HG03039 (cell line): Measurements from ENCODE around the gene TMIGD3.

ENCODE experiments used
- ATAC-seq: cut with Tn5 transposase; IDR thresholded peaks from one replicate; pipeline ENCODE4 v1.9.1; 2021; ENCODE audit warnings: mild to moderate bottlenecking, moderate library complexity; ENCODE audit not compliant: unreplicated experiment

The TMIGD3 gene

GRCh38 chr1:111449703-111450017 is 53.8 kb downstream of the TMIGD3 start:
- no peak for ATAC-seq

GRCh38 chr1:111448918-111449702 is 54.3 kb downstream of the TMIGD3 start, which contains the start of the genes ATP5PB and WDR77:
ATP5PB (plus strand) TSS chr1:111449464; CDS start chr1:111449542, 78 bp downstream.
WDR77 (minus strand) TSS chr1:111449256; CDS start chr1:111449169, 87 bp downstream.
- peak; percentile 93 for ATAC-seq

GRCh38 chr1:111448482-111448917 is 54.9 kb downstream of the TMIGD3 start:
- peak; percentile 14 for ATAC-seq

- ATAC-seq: no peak
Observed at GRCh38 chr1:111446967-111447892, 56.2 kb downstream of the TMIGD3 start.

DNA sequence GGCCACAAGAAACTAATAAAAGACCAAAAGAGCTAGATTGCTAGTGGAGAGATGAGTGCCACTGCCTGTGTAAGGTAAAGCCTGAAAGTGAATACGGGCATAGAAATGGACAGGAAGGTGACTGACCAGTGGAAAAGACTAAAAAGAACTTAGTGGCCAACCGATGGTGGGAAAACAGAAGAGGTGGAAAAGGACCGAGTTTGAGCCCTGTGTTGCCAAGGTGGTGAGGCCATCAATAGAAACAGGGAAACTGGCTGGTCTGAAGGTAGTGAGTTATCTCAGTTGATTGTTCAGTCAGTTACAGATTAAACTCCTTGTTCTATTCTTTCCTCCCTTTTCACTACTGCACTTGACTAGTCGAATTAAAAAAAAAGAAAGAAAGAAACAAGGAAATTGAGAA is 56.9 kb downstream of the TMIGD3 start:
- no peak for ATAC-seq

GRCh38 chr1:111444031-111444430 is 59.4 kb downstream of the TMIGD3 start:
- no peak for ATAC-seq

DNA sequence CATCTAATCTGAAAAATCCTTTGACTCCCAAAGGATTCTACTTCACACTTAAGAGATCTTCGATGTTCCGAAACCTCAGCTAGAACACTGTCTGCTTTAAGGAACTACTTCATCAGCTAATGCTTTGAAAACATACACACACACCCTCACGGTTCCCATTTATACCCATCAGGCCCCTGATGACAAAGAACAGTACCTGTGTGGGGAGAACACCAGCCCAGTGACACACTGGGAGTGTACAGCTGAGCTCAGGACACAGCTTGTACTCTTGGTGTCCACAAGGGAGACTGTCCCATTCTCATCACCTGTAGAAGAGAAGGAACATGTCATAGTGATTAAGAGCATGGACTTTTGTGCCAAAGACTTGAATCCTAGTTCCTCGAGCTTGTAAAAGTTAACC is 61.0 kb downstream of the TMIGD3 start:
- ATAC-seq: no peak

GRCh38 chr1:111441573-111442192 is 61.8 kb downstream of the TMIGD3 start:
- no peak for ATAC-seq

DNA sequence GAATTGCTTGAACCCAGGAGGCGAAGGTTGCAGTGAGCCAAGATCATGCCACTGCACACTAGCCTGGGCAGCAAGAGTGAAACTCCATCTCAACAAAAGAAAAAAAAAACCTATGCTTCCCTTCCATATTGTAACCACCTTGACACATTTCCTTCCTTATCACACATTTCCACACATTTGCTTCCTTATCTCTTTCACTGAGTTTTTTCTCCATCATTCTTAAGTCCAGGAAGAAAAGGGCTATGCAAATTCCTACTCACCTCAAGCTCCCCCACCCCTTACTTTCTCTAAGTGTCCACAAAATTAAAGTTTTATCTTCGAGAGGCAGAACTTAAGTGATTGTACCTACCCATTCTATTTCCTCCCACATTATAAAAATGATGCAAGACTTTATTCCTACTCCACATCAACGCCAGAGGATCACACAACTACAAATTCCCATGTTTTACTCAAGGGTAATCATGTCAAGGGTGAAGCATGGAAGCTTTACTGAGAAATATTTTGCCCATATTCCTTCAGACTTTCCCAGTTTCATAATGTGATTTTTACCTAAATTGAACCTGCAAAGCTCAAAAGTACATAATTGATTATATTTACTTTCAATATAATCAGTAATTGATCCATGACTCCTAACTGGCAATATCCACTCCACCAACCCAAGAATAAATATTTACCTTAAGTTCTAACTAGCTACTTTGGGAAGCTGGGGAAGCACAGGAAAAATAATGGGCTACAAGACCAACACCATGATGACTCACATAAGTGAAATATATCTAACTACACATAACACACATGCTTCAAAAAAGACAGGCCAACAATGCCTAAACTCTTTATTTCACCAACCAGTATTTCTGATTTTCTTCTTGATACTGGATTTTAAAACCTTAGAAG is 63.7 kb downstream of the TMIGD3 start:
- no peak for ATAC-seq

- no peak for ATAC-seq
Observed at GRCh38 chr1:111436726-111437125, 66.7 kb downstream of the TMIGD3 start.
